ENCODE measurements around the gene ITIH1. TPM values are rescaled to one million over a fixed set of nuclear protein-coding genes. Genes with fewer than 3 reads are reported as not detected.

The ITIH1 gene
- total RNA-seq, 1 experiment from 2014 or later: 0.47 TPM

DNA sequence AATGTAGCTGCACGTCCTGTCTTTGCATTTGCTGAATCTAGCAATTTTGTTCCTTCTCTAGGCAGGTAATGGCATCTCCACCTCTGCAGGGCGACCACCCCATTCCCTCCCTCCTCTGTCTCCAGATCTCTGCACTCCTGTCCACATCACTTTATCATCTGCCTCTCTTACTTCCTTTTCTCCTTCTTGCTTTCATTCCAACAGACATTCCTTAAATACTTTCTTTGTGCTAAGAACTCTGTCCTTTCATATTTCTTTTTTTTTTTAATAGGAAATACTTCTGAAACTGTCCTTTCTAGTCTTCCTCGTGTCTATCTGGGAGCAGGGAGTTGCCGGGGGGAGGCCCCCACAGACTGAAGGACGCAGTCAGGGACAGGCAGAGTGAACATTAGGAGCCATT is 24.4 kb downstream of the ITIH1 start:
- TF ChIP-seq, protein P1, sequence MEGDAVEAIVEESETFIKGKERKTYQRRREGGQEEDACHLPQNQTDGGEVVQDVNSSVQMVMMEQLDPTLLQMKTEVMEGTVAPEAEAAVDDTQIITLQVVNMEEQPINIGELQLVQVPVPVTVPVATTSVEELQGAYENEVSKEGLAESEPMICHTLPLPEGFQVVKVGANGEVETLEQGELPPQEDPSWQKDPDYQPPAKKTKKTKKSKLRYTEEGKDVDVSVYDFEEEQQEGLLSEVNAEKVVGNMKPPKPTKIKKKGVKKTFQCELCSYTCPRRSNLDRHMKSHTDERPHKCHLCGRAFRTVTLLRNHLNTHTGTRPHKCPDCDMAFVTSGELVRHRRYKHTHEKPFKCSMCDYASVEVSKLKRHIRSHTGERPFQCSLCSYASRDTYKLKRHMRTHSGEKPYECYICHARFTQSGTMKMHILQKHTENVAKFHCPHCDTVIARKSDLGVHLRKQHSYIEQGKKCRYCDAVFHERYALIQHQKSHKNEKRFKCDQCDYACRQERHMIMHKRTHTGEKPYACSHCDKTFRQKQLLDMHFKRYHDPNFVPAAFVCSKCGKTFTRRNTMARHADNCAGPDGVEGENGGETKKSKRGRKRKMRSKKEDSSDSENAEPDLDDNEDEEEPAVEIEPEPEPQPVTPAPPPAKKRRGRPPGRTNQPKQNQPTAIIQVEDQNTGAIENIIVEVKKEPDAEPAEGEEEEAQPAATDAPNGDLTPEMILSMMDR (IDR thresholded peaks at IDR 0.05; ENCODE audit: unreplicated experiment): no peak
- H3K4me1 Mint-ChIP-seq (ENCODE audit: low read depth, unreplicated experiment): no peaks in the 10 kb centered on the region
- peaks cover 3% of the 10 kb centered on the region for H3K27me3 Mint-ChIP-seq (ENCODE audit: unreplicated experiment)
- no peak overlapping the region for H3K4me3 Mint-ChIP-seq (ENCODE audit: low read depth, unreplicated experiment)
- BruUV-seq (replicated peaks): no TSS peak
- intact Hi-C loops (cut with micrococcal nuclease; ENCODE audit: unreplicated experiment): no loop called here
- CTCF ChIA-PET: no interaction called here
- no peak overlapping the region for H3K27ac Mint-ChIP-seq (ENCODE audit: unreplicated experiment)
- no peaks in the 10 kb centered on the region for H3K36me3 Mint-ChIP-seq (ENCODE audit: insufficient read depth, unreplicated experiment)
- no peaks in the 10 kb centered on the region for H3K9me3 Mint-ChIP-seq (ENCODE audit: low read depth, unreplicated experiment)
- no peak for DNase-seq

DNA sequence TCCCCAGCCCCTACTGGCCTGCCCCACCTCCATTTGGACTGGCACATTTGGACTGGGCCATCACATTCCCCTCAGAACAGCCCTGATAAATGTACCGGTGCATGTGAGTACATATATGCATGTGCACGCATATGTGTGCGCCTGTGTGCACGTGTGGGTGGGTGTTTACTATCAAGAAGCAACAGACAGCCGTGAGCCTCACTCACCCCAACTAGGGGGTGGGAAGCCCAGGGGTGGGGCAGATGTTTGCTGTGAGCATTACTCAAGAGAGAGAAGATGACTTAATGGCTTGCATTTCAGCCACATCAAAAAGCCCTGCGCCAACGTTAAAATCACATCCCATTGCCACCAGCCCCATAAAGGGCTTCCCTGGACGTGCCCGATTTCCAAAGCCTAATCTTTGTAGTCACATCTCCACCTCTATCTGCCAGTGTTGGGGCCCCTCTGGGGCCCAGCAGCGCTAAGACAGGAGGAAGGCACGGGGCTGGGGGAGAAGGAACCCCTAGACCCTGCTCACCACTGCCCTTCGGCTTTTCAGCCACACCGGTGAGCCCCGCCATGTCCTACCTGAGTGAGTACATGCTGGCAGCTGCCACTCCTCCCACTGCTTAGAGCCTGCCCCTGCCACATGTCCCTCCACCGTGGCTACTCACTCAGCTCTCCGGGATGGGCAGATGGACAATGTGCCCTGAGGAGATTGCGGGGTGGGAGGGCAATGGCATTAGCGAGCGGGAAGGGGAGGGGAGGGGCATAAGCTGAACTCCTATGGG is 28.1 kb downstream of the ITIH1 start:
- CTCF ChIA-PET: no interaction called here
- no TSS peak for BruUV-seq (replicated peaks)
- Mint-ChIP-seq H3K27me3 (ENCODE audit: unreplicated experiment) (peaks cover 36% of the 10 kb centered on the region), H3K4me1 (ENCODE audit: low read depth, unreplicated experiment) (no peaks in the 10 kb centered on the region), H3K36me3 (ENCODE audit: insufficient read depth, unreplicated experiment) (no peaks in the 10 kb centered on the region), H3K9me3 (ENCODE audit: low read depth, unreplicated experiment) (no peaks in the 10 kb centered on the region), H3K4me3 (ENCODE audit: low read depth, unreplicated experiment) (no peak overlapping the region), H3K27ac (ENCODE audit: unreplicated experiment) (no peak overlapping the region)
- TF ChIP-seq, protein P1 (IDR thresholded peaks at IDR 0.05; ENCODE audit: unreplicated experiment): no peak
- intact Hi-C loops (cut with micrococcal nuclease; ENCODE audit: unreplicated experiment): no loop called here
- DNase-seq: no peak

DNA sequence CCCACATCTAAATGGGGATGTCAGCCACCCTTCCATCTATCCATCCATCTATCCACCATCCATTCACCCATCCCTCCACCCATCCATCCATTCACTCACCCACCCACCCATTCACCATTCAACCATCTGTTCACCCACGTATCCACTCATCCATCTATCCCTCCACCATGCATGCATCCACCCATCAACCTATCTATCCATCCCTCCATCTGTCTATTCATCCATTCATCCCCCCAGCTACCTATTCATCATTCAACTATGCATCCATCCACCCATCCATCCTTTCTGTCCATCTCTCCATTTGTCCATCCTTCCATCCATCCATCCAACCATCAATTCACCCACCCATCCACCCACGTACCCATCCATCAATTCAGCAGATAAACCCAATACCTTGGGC is 31.8 kb downstream of the ITIH1 start:
- intact Hi-C loops (cut with micrococcal nuclease; ENCODE audit: unreplicated experiment): no loop called here
- no peak overlapping the region for H3K27ac Mint-ChIP-seq (ENCODE audit: unreplicated experiment)
- H3K36me3 Mint-ChIP-seq (ENCODE audit: insufficient read depth, unreplicated experiment): no peaks in the 10 kb centered on the region
- no TSS peak for BruUV-seq (replicated peaks)
- no peak for DNase-seq
- H3K27me3 Mint-ChIP-seq (ENCODE audit: unreplicated experiment): peaks cover 57% of the 10 kb centered on the region
- H3K9me3 Mint-ChIP-seq (ENCODE audit: low read depth, unreplicated experiment): no peaks in the 10 kb centered on the region
- TF ChIP-seq, protein P1 (IDR thresholded peaks at IDR 0.05; ENCODE audit: unreplicated experiment): no peak
- H3K4me3 Mint-ChIP-seq (ENCODE audit: low read depth, unreplicated experiment): no peak overlapping the region
- no peaks in the 10 kb centered on the region for H3K4me1 Mint-ChIP-seq (ENCODE audit: low read depth, unreplicated experiment)
- CTCF ChIA-PET: interaction anchor here (0.6 kb wide), 1 partner anchor 12 kb away, joined by 3 read pairs; no protein-coding TSS in a partner anchor

DNA sequence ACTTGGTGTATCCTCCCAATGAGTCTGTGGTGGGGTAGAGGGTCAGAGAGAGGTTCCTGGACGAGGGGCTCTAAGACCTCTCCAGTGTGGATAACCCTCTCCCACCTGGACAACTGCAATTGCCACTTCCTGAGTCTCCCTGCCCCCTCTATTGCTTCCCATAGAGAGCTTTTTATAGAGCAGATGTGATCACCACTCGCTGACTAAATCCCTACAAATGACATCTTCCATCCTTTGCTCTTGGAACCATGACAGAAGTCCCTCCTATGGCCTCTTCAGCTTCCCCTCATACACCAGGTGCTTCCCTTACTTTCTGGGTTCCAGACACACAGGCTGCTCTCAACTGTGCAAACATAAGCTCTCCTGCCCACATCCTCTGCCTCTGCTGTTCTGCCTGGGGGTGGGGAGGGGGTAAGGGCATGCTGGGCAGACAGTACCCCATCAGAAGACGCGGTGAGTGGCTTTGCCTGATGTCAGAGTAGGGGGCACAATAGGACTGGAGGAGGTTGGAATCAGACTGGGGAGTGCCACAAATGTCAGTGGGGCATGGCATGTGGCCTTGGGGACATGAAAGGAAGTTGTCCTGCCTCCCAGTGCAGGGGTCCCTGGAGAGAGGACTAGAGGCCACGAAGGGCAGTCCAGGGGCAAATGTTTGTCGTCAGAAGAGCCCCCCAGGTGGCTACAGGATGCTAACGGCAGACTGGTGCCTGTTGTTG is 32.4 kb downstream of the ITIH1 start:
- H3K4me3 Mint-ChIP-seq (ENCODE audit: low read depth, unreplicated experiment): no peak overlapping the region
- H3K4me1 Mint-ChIP-seq (ENCODE audit: low read depth, unreplicated experiment): no peaks in the 10 kb centered on the region
- no peaks in the 10 kb centered on the region for H3K36me3 Mint-ChIP-seq (ENCODE audit: insufficient read depth, unreplicated experiment)
- H3K27me3 Mint-ChIP-seq (ENCODE audit: unreplicated experiment): peaks cover 57% of the 10 kb centered on the region
- BruUV-seq (replicated peaks): no TSS peak
- no peak overlapping the region for H3K27ac Mint-ChIP-seq (ENCODE audit: unreplicated experiment)
- CTCF ChIA-PET: interaction anchor here (0.6 kb wide), 1 partner anchor 11 kb away, joined by 3 read pairs; no protein-coding TSS in a partner anchor
- intact Hi-C loops (cut with micrococcal nuclease; ENCODE audit: unreplicated experiment): no loop called here
- H3K9me3 Mint-ChIP-seq (ENCODE audit: low read depth, unreplicated experiment): no peaks in the 10 kb centered on the region
- no peak for DNase-seq
- TF ChIP-seq, protein P1 (IDR thresholded peaks at IDR 0.05; ENCODE audit: unreplicated experiment): no peak
